Skin of body (tissue), 2 donors: Measurements from ENCODE around the gene SELENOF. TPM values are rescaled to one million over a fixed set of nuclear protein-coding genes. Genes with fewer than 3 reads are reported as not detected.
A peak's percentile ranks its signal among the peaks of the same experiment; 100 is the strongest.
"Not testable (repeated sequence)": the region's sequence is repeated elsewhere in the genome, so short reads cannot be mapped to it uniquely, and the experiment has no call there.

Source experiments
- DNase-seq: peaks from one replicate; lab custom pipeline; 2025; lab: John Stamatoyannopoulos, UW
- total RNA-seq: library from RNA; depleted of rRNA; stranded (reverse); fragments of >200 nt; gene quantifications from one replicate; pipeline ENCODE4 v1.2.3, GENCODE V29; 2014

Gene SELENOF
- total RNA-seq, 1 donor from 2014 or later, result 144 TPM

DNA sequence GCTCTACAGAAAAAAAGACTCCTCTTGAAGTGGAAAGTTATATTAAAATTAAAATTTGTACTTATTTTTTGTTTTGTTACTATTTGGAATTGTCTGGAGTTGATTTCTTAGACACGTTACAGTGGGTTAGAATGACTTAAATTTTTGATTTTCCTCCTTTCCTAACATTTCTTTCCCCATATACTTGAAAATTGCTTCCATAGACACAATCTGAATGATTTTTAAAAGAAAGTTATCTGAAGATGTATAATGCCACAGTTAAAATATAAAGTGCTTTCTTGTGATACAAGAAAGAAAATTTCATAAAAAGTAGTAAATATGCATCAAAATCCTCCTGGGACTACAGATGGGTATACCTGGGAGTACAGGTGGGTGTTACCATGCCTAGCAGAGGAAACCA, 2.8 kb upstream of the SELENOF start:
- no peak for DNase-seq

GRCh38 chr1:86915737-86916235, 1.9 kb upstream of the SELENOF start:
- DNase-seq, result peak; percentile 41

DNA sequence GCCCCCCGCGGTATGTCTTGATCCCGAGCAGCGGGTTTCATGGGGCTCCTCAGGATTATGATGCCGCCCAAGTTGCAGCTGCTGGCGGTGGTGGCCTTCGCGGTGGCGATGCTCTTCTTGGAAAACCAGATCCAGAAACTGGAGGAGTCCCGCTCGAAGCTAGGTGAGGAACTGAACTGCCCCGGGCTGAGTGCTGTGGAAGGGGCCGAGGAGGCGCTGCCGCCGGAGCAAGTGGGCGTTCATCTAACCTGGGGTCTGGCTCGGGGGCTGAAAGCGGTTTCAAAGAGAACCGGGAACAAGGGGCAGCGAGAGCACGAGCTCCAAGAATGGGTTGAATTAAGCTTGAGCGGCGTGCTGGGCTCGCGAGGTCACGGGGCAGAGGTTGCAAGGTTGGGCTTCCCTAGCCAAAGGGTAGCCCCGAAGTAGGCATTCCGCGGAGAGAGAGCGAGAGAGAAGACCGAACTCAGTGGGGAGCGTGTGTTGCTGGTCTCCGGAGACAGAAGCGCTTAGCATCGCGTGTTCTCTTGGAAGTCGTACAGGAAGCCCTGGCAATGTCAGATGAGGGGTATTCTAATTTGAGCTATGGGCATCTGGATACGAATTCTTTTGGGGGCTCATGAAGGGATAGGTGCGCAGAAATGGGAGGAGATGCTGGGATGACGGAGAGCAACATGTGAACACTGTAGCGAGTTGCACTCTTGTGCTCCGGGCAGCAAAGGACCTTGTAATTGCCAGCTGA, 1.2 kb upstream of the SELENOF start:
- DNase-seq, result peak; percentile 41

DNA sequence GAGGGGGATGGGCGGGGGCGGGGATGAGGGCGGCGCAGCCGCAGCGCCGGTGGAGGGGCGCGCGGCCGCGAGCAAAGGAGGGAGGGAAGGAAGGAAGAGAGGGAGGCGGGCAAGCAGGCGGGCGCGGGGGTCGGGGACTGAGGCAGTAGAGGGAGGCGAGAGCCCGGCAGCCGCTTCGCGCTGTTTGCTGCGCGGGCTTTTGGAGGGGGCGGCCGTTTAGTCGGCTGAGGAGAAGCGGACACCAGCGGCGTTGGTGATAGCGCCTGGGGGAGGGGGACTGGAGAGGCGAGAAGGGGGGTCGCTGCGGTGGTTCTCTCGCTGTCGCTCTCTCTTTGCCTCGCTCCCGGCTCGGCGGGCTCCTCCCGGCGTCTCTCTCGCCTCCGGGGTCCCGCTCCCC, 673 bp upstream of the SELENOF start, which contains the start of gene HS2ST1:
Gene HS2ST1, plus strand, starts transcription at position 35 of the 397 bp plus-strand sequence.
- DNase-seq, result no peak

- DNase-seq, result peak; percentile 25
Observed at GRCh38 chr1:86913399-86913895, 479 bp downstream of the SELENOF start.

GRCh38 chr1:86912281-86912900, 1.5 kb downstream of the SELENOF start:
- no peak for DNase-seq

- DNase-seq, result no peak
Observed at GRCh38 chr1:86906419-86906818, 7.5 kb downstream of the SELENOF start.

- DNase-seq, result no peak
Observed at GRCh38 chr1:86905875-86906274, 8.1 kb downstream of the SELENOF start.

- DNase-seq, result not testable (repeated sequence)
Observed at GRCh38 chr1:86899401-86899800, 14.5 kb downstream of the SELENOF start.

- no peak for DNase-seq
Observed at GRCh38 chr1:86888327-86888726, 25.6 kb downstream of the SELENOF start.

- DNase-seq, result no peak
Observed at GRCh38 chr1:86887479-86888162, 26.3 kb downstream of the SELENOF start.

DNA sequence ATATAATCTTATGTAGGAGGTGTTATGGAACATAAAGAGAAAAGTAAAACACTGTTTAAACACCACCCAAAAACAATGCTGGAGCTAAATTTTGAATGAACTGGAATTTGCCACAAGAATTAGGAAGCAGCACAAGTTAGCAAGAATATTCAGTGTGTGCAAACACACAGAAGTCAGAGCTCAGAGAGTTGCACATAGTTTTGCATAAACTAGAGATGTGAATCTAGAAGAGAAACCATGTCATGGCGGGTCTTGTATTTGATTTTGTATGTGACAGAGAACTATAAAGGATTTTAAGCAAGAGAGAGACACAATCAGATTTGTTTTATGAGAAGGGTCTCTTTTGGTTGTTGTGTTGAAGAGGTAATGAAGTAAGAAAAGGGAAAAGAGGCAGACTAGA, 38.2 kb downstream of the SELENOF start:
- no peak for DNase-seq

GRCh38 chr1:86872086-86872485, 41.8 kb downstream of the SELENOF start:
- no peak for DNase-seq

- no peak for DNase-seq
Observed at GRCh38 chr1:86871001-86871400, 42.9 kb downstream of the SELENOF start.

- no peak for DNase-seq
Observed at GRCh38 chr1:86868477-86868876, 45.4 kb downstream of the SELENOF start.

DNA sequence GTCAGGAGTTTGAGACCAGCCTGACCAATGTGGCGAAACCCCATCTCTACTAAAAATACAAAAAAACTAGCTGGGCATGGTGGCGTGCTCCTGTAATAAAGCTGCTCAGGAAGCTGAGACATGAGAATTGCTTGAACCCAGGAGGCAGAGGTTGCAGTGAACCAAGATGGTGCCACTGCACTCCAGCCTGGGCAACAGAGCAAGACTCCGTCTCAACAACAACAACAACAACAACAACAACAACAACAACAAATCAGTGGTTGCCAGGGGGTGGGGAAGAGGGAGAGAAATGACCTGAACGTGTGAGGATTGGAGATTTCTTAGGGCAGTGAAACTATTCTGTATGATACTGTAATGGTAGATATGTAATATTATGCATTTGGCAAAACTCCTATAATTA, 46.6 kb downstream of the SELENOF start:
- not testable (repeated sequence) for DNase-seq

- DNase-seq, result no peak
Observed at GRCh38 chr1:86866665-86867064, 47.3 kb downstream of the SELENOF start.

GRCh38 chr1:86865973-86866637, 47.8 kb downstream of the SELENOF start:
- no peak for DNase-seq

DNA sequence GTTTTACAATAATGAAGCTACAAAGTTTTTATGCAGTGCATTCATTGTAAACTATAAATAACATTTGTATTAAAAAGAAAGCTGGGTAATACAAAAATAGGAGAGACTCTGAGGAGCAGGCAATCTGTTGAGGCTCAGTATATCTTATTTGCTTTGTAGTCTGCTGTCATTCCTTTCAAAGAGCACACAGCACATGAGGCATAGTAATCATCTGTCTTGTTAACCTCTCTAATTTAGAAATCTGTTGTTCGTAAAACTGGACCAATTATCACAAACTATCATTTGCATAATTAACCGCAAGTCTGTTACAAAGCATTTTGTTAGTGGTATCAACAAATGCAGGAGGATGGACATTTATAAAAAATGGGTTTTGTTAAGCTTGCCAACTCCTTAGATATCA, 51.0 kb downstream of the SELENOF start:
- no peak for DNase-seq

- DNase-seq, result no peak
Observed at GRCh38 chr1:86861424-86861823, 52.5 kb downstream of the SELENOF start.

DNA sequence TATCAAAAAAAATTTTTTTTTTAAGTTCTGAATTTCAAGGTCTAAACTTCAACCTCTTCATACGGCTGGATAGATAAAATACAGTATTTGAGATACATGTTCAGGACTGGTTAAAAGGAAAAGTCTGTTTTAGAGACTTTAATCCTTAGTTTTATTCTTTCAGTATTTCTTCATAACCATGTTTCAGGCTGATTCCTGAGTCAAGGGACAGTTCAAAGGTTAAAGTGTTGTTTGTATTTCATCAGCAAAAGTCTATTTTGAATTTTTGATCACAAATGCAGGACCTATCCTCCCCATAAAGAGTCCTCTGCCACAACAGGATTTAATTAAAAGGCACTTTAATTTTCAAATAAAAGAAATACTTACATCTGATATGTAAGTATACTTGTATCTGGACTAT, 53.5 kb downstream of the SELENOF start:
- DNase-seq, result no peak

DNA sequence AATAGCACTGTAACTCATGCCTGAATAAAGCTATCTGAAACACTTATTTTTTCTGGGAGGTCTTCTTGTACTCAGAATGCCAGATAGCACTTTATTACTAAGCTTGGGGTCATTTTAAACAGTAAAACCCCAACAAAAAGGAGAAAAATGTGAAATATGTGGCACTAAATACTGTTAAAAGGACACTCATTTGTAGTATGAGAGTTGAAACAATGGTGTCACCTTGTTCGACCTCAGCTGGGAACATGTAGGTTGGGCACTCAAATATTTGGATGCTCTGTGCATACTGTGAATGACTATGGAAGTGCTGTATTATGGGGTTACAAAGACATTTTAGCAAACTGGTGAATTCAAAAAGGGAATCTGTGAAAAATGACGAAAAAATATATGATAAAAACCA, 53.9 kb downstream of the SELENOF start:
- DNase-seq, result no peak
